NCI-H1930 (cell line): ENCODE results near the gene ADAT3.
"Not testable (repeated sequence)": the region's sequence is repeated elsewhere in the genome, so short reads cannot be mapped to it uniquely, and the experiment has no call there.

Source experiments
- DNase-seq, 2 experiments: peaks; one replicate each; lab custom pipeline; 2025; lab: John Stamatoyannopoulos, UW

Gene ADAT3

GRCh38 chr19:1882786-1883692 is 22.2 kb upstream of the ADAT3 start:
- no peak for DNase-seq

GRCh38 chr19:1883784-1884183 is 21.4 kb upstream of the ADAT3 start:
- no peak for DNase-seq

- DNase-seq = no peak
Observed at GRCh38 chr19:1884291-1884718, 20.9 kb upstream of the ADAT3 start.

- no peak for DNase-seq
Observed at GRCh38 chr19:1884719-1885334, 20.4 kb upstream of the ADAT3 start.

GRCh38 chr19:1885398-1886119 is 19.6 kb upstream of the ADAT3 start, which contains the start of gene ABHD17A:
TSS of gene ABHD17A (minus strand) at chr19:1885496. CDS start at chr19:1881566, 3,930 bp downstream.
- peak; percentile 68 to 90 for DNase-seq

DNA sequence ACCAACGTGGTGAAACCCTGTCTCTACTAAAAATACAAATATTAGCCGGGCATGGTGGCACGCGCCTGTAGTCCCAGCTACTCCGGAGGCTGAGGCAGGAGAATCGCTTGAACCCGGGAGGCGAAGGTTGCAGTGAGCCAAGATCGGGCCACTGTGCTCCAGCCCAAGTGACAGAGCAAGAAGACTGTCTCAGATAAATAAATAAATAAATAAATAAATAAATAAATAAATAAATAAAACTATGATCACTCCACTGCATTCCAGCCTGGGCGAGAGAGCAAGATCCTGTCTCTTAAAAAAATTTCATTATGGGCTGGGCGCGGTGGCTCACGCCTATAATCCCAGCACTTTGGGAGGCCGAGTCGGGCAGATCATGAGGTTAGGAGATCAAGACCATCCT is 18.8 kb upstream of the ADAT3 start:
- not testable (repeated sequence) for DNase-seq

- DNase-seq = no peak
Observed at GRCh38 chr19:1888385-1888784, 16.8 kb upstream of the ADAT3 start.

- no peak for DNase-seq
Observed at GRCh38 chr19:1889907-1890306, 15.3 kb upstream of the ADAT3 start.

GRCh38 chr19:1893791-1894190 is 11.4 kb upstream of the ADAT3 start:
- DNase-seq = no peak

DNA sequence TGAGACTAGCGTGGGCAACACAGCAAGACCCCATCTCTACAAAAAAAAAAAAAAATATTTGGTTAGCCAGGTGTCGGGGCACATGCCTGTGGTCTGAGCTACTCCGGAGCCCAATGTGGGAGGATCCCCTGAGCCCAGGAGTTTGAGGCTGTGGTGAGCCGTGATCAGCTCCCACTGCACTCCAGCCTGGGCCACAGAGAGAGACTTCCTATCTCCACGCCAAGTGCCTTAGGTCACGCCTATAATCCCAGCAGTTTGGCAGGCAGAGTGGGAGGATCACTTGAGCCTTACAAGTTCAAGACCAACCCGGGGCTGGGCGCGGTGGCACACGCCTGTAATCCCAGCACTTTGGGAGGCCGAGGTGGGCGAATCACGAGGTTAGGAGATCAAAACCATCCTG is 8.7 kb upstream of the ADAT3 start:
- no peak for DNase-seq

DNA sequence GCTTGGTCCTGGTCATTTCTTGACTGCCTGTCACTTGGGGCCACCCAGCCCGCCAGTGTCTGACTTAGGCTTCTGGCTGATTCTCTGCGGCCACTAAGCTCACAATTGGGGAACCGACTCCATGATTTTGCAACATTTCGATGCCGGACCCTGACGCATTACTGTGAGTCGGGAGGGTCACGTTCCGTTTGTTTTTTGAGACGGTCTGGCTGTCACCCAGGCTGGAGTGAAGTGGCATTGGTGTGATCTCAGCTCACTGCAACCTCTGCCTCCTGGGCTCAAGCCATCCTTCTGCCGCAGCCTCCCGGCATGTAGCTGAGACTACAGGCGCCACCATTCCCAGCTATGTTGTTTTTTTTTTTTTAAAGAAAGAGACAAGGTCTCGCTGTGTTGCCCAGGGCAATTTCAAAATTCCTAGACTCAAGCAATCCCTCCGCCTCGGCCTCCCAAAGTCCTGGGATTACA is 3.2 kb upstream of the ADAT3 start:
- DNase-seq = no peak

- DNase-seq = no peak
Observed at GRCh38 chr19:1902923-1903322, 2.3 kb upstream of the ADAT3 start.

DNA sequence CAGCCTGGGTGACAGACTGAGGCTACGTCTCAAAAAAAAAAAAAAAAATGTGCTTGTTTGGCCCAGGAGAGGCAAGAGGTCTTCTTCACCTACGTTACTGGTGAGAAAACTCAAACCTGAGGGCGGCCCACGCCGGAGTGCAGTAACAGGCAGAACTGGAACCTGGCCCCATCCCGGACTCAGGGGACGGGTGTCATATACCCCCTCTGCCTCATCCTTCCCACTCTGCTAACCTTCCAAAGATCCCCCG is 414 bp upstream of the ADAT3 start:
- no peak for DNase-seq

DNA sequence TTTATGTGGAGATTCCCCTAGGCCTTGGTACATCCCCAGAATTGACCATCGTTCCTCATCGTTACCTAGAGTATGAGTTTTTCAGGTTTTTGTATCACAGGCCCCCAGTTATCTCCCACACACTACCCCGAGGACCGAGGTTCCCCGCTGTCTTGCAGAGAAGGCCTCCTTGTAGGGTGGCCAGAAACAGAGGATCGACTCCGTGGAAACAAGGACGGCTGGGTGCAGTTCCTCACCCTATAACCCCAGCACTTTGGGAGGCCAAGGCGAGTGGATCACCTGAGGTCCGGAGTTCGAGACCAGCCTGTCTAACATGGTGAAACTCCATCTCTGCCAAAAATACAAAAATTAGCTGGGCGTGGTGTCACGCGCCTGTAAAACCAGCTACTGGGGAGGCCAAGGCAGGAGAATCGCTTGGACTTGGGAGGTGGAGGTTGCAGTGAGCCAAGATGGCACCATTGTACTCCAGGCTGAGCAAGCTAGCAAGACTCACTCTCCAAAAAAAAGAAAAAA is 720 bp downstream of the ADAT3 start:
- no peak for DNase-seq

- DNase-seq = no peak
Observed at GRCh38 chr19:1906985-1907562, 1.9 kb downstream of the ADAT3 start.

GRCh38 chr19:1907563-1908363 is 2.6 kb downstream of the ADAT3 start:
- no peak for DNase-seq

DNA sequence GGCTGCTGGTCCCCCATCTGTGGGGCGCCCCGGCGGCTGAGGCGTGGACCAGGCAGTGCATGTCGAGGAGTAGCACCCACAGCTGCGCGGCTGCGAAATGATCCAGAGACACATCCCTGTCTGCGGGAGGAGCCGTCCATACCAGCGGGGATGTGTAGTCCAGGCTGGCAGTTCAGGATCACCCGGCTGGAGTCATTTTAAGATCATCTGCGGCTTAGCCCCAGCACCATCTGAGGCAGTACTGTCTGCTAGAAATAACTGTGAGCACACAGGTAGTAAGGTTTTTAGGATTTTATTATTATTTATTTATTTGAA is 3.1 kb downstream of the ADAT3 start:
- no peak for DNase-seq

DNA sequence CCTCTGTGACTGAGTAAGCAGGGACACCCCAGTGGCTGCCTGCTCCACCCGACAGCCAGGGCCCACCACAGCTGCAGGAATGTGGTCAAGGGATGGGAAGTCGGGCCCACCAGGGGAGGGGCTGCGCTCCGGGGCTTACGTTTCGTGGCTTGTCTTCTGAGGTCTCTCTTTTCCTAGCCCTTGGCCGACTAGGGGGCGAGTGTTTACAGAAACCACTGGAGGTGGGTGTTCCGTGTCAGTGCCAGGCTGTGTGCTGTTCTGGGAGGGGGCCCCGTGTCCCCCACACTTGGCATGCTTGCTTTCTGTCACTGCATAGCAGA is 4.5 kb downstream of the ADAT3 start:
- DNase-seq = no peak

- DNase-seq = no peak
Observed at GRCh38 chr19:1910177-1910576, 5.0 kb downstream of the ADAT3 start.

GRCh38 chr19:1911098-1911497 is 5.9 kb downstream of the ADAT3 start:
- no peak for DNase-seq

DNA sequence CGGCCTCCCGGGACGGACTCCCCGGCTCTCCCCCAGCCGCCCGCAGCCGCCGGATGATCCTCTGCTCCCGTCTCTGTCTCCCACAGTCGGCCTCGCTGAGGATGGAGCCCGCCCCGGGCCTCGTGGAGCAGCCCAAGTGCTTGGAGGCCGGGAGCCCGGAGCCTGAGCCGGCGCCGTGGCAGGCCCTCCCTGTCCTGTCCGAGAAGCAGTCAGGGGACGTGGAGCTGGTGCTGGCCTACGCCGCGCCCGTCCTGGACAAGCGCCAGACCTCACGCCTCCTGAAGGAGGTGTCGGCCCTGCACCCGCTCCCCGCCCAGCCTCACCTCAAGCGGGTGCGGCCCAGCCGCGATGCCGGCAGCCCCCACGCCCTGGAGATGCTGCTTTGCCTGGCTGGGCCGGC is 6.8 kb downstream of the ADAT3 start:
- DNase-seq = no peak
